CD14-positive monocyte (primary cell): Measurements from ENCODE around the gene MSN. TPM values are rescaled to one million over a fixed set of nuclear protein-coding genes. Genes with fewer than 3 reads are reported as not detected.
"Not testable (repeated sequence)": the region's sequence is repeated elsewhere in the genome, so short reads cannot be mapped to it uniquely, and the experiment has no call there.

Experiments
- DNase-seq, 3 donors: peaks; one replicate each; pipeline ENCODE4 v3.0.0-alpha.2; 2011 to 2022
- H2AFZ ChIP-seq: 2 replicates; pipeline ENCODE4 v1.6.0; 2012; ENCODE audit warnings: mild to moderate bottlenecking, low read depth, low read length, inconsistent platforms; ENCODE audit not compliant: insufficient read depth, poor library complexity, severe bottlenecking
- H3K27ac ChIP-seq, 2 donors: 1 replicate in 1 of 2; 2 replicates in 1 of 2; pipeline ENCODE4 v1.5.1; 2012 to 2013; ENCODE audit warnings: low read length in 2 of 2, control low read depth in 1 of 2, inconsistent platforms in 1 of 2, low read depth in 1 of 2, mild to moderate bottlenecking in 1 of 2
- H3K27me3 ChIP-seq, 2 donors: one replicate each; pipeline versions ENCODE4 v1.6.0 to v1.6.1; 2011 to 2013; ENCODE audit warnings: low read length in 2 of 2; ENCODE audit not compliant: control insufficient read depth in 2 of 2, insufficient read depth in 2 of 2
- H3K36me3 ChIP-seq, 2 donors: replicated peaks in 1 of 2; 1 replicate in 1 of 2; 2 replicates in 1 of 2; pipeline versions ENCODE4 v1.5.1 to v1.6.1; 2012 to 2013; ENCODE audit warnings: low read length in 2 of 2, control low read depth in 1 of 2, inconsistent platforms in 1 of 2, mild to moderate bottlenecking in 1 of 2; ENCODE audit not compliant: insufficient read depth in 2 of 2, control insufficient read depth in 1 of 2
- H3K4me1 ChIP-seq, 2 donors: 1 replicate in 1 of 2; 2 replicates in 1 of 2; pipeline versions ENCODE4 v1.5.1 to v1.6.1; 2012 to 2013; ENCODE audit warnings: low read length in 2 of 2, control low read depth in 1 of 2, inconsistent platforms in 1 of 2, mild to moderate bottlenecking in 1 of 2, moderate library complexity in 1 of 2; ENCODE audit not compliant: insufficient read depth in 2 of 2, control insufficient read depth in 1 of 2
- H3K4me2 ChIP-seq: replicated peaks from 2 replicates; pipeline ENCODE3; 2012; ENCODE audit warnings: low read length, moderate library complexity, mild to moderate bottlenecking; ENCODE audit not compliant: poor library complexity, severe bottlenecking; ENCODE audit errors: extremely low read depth
- H3K4me3 ChIP-seq, 3 experiments: fragments of 200-600 bp in 1 of 3; sonication (generic) in 1 of 3; replicated peaks in 1 of 3; 1 replicate in 2 of 3; 2 replicates in 1 of 3; pipeline ENCODE4 v1.5.1; 2011 to 2013; ENCODE audit warnings: low read length in 3 of 3, mild to moderate bottlenecking in 3 of 3, control low read depth in 2 of 3, low read depth in 2 of 3, inconsistent platforms in 1 of 3, moderate library complexity in 1 of 3
- H3K79me2 ChIP-seq: 2 replicates; pipeline ENCODE4 v1.6.0; 2012; ENCODE audit warnings: mild to moderate bottlenecking, control low read depth, inconsistent platforms, low read length, moderate library complexity; ENCODE audit not compliant: insufficient read depth
- H3K9ac ChIP-seq: 2 replicates; pipeline ENCODE4 v1.6.0; 2017; ENCODE audit warnings: low read length, mild to moderate bottlenecking; ENCODE audit not compliant: insufficient read depth, poor library complexity, severe bottlenecking
- H3K9me3 ChIP-seq, 2 donors: replicated peaks in 1 of 2; 1 replicate in 1 of 2; 2 replicates in 1 of 2; pipeline versions ENCODE4 v1.5.1 to v1.6.1; 2012 to 2013; ENCODE audit warnings: low read length in 2 of 2, control low read depth in 1 of 2; ENCODE audit not compliant: control insufficient read depth in 1 of 2, insufficient read depth in 1 of 2
- H4K20me1 ChIP-seq: 2 replicates; pipeline ENCODE4 v1.6.0; 2012; ENCODE audit warnings: mild to moderate bottlenecking, low read length, control low read depth, moderate library complexity; ENCODE audit not compliant: insufficient read depth
- H3K27ac Mint-ChIP-seq, 7 donors: one replicate each; pipeline ENCODE4 v1.8.0; 2020; ENCODE audit warnings: mild to moderate bottlenecking in 7 of 7, mixed read lengths in 7 of 7, moderate library complexity in 6 of 7, inconsistent platforms in 2 of 7
- H3K27me3 Mint-ChIP-seq, 3 donors: one replicate each; pipeline ENCODE4 v1.8.0; 2021 to 2022; ENCODE audit warnings: low read depth in 3 of 3, mild to moderate bottlenecking in 3 of 3, mixed read lengths in 3 of 3, moderate library complexity in 3 of 3, inconsistent platforms in 1 of 3
- H3K36me3 Mint-ChIP-seq, 2 donors: one replicate each; pipeline ENCODE4 v1.8.0; 2020; ENCODE audit warnings: mixed read lengths in 2 of 2, inconsistent platforms in 1 of 2, mild to moderate bottlenecking in 1 of 2
- H3K4me1 Mint-ChIP-seq: one replicate; pipeline ENCODE4 v1.8.0; 2020; ENCODE audit warnings: mild to moderate bottlenecking, mixed read lengths
- H3K4me3 Mint-ChIP-seq, 2 donors: one replicate each; pipeline ENCODE4 v1.8.0; 2020; ENCODE audit warnings: mild to moderate bottlenecking in 2 of 2, mixed read lengths in 2 of 2, moderate library complexity in 1 of 2
- H3K9me3 Mint-ChIP-seq, 7 donors: one replicate each; pipeline ENCODE4 v1.8.0; 2020 to 2022; ENCODE audit warnings: mixed read lengths in 7 of 7, mild to moderate bottlenecking in 6 of 7, moderate library complexity in 6 of 7, inconsistent platforms in 2 of 7
- WGBS: methylation state at CpG from one replicate; pipeline ENCODE4 v1.1.5; 2013; ENCODE audit warnings: missing lambda C conversion rate; ENCODE audit not compliant: insufficient coverage; 5-methylcytosine and 5-hydroxymethylcytosine counted together
- intact Hi-C, 2 donors: fragments of 100-400 bp; cut with micrococcal nuclease; formaldehyde crosslinking; loops; one replicate each; pipeline versions ENCODE4 v1.15.0 to v1.15.1; 2023
- polyA plus RNA-seq, 3 donors: library from polyadenylated mRNA; depleted of rRNA in 1 of 3; unstranded in 2 of 3; stranded (reverse) in 1 of 3; fragments of 300-500 nt in 2 of 3; fragments of >200 nt in 1 of 3; fragmentation: Illumina TruSeq in 2 of 3; gene quantifications; 1 replicate in 2 of 3; 2 replicates in 1 of 3; pipeline ENCODE4 v1.2.3, GENCODE V29; 2012 to 2021
- TF ChIP-seq, protein P1 (sequence below): fragments of 200-600 bp; IDR thresholded peaks from one replicate; pipeline ENCODE4 v1.8.0; 2022; ENCODE audit warnings: antibody characterized with exemption, mild to moderate bottlenecking

Gene MSN
- polyA plus RNA-seq, 3 donors, result 441 to 888 (median 691) TPM

DNA sequence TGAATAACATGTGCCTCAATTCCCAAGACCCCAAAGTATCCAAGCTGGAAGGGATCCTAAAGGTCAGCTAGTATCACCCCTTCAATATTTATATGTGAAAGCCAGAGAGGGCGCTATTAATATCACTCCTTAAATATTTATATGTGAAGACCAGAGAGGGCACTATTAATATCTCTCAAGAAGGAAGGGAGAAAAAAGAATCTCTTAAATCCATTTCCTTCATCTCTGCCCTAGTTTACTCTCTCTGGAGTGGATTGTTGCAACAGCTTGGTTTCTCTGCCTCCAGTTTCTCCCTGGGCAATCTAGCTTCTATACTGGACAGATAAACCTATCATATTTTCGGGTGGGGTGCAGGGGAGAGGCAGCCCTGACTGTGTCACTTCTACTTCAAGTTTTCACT is 31.6 kb upstream of the MSN start:
- Mint-ChIP-seq H3K27me3 (peaks cover 0 to 50% (median 0%) of the 10 kb centered on the region in 3 donors), H3K4me3 (no peak overlapping the region), H3K9me3 (peaks cover 0 to 2% (median 0%) of the 10 kb centered on the region in 7 donors), H3K36me3 (no peaks in the 10 kb centered on the region), H3K27ac (peak overlapping the region in 1 of 7 donors; percentile 50), H3K4me1 (peaks cover 25% of the 10 kb centered on the region)
- no peak overlapping the region for H3K9ac ChIP-seq
- no peaks in the 10 kb centered on the region for H3K36me3 ChIP-seq
- no CpG with 5 or more reads among the region's 2 CpGs for WGBS
- intact Hi-C loops, result no loop called here
- H3K4me1 ChIP-seq, result peaks cover 0 to 5% of the 10 kb centered on the region in 2 donors
- TF ChIP-seq, protein P1, sequence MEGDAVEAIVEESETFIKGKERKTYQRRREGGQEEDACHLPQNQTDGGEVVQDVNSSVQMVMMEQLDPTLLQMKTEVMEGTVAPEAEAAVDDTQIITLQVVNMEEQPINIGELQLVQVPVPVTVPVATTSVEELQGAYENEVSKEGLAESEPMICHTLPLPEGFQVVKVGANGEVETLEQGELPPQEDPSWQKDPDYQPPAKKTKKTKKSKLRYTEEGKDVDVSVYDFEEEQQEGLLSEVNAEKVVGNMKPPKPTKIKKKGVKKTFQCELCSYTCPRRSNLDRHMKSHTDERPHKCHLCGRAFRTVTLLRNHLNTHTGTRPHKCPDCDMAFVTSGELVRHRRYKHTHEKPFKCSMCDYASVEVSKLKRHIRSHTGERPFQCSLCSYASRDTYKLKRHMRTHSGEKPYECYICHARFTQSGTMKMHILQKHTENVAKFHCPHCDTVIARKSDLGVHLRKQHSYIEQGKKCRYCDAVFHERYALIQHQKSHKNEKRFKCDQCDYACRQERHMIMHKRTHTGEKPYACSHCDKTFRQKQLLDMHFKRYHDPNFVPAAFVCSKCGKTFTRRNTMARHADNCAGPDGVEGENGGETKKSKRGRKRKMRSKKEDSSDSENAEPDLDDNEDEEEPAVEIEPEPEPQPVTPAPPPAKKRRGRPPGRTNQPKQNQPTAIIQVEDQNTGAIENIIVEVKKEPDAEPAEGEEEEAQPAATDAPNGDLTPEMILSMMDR, result no peak
- no peaks in the 10 kb centered on the region for H3K79me2 ChIP-seq
- H3K4me3 ChIP-seq, result no peak overlapping the region
- H3K27ac ChIP-seq, result no peak overlapping the region
- H3K27me3 ChIP-seq, result peaks cover 0 to 31% of the 10 kb centered on the region in 2 donors
- DNase-seq, result no peak
- no peaks in the 10 kb centered on the region for H4K20me1 ChIP-seq
- H3K4me2 ChIP-seq, result no peak overlapping the region
- no peak overlapping the region for H2AFZ ChIP-seq
- H3K9me3 ChIP-seq, result no peaks in the 10 kb centered on the region

DNA sequence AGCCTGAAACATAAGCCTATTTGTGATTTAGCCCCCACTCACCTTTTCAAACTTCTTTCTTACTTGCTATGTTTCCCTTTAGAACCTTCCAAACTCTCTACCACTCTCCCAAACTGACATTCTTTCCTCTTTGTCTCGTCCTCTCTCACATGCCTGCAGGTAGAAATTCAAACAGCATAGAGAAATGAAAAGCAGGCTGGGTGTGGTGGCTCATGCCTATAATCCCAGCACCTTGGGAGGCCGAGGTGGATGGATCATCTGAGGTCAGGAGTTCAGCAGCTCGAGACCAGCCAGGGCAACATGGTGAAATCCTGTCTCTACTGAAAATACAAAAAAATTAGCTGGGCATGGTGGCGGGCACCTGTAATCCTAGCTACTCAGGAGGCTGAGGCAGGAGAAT is 31.2 kb upstream of the MSN start:
- H4K20me1 ChIP-seq, H3K79me2 ChIP-seq, H3K4me3 Mint-ChIP-seq, H3K36me3 Mint-ChIP-seq, intact Hi-C loops, H3K9me3 ChIP-seq, H3K4me3 ChIP-seq, H3K4me2 ChIP-seq, H3K9ac ChIP-seq, DNase-seq, H2AFZ ChIP-seq, H3K4me1 ChIP-seq, H3K9me3 Mint-ChIP-seq, H3K36me3 ChIP-seq, H3K27ac ChIP-seq: not testable (repeated sequence)
- WGBS, result no CpG with 5 or more reads among the region's 4 CpGs
- peaks cover 0 to 31% of the 10 kb centered on the region in 2 donors for H3K27me3 ChIP-seq
- peaks cover 0 to 51% (median 0%) of the 10 kb centered on the region in 3 donors for H3K27me3 Mint-ChIP-seq
- peaks cover 25% of the 10 kb centered on the region for H3K4me1 Mint-ChIP-seq
- H3K27ac Mint-ChIP-seq, result peak overlapping the region in 1 of 7 donors; percentile 50
